Measurements from ENCODE around the gene AGER. TPM values are rescaled to one million over a fixed set of nuclear protein-coding genes. Genes with fewer than 3 reads are reported as not detected.

Gene AGER
- polyA plus RNA-seq, 1 of the 3 experiments (the other 2 are of a cell fraction): 3.5 TPM

- no peak for TF ChIP-seq CTCF (IDR thresholded peaks at IDR 0.05)
Observed at GRCh38 chr6:32222333-32223230, 38.5 kb upstream of the AGER start (continued).

- Histone ChIP-seq H3K4me3 (ENCODE audit: low read depth in 2 of 2, low read length in 1 of 2) (no peak overlapping the region), H3K9ac (no peak overlapping the region), H3K36me3 (replicated peaks in 1 of 2; ENCODE audit: control insufficient read depth in 1 of 2, insufficient read depth in 2 of 2, low read length in 1 of 2) (no peaks in the 10 kb centered on the region), H3K27me3 (ENCODE audit: insufficient read depth) (peaks cover 87% of the 10 kb centered on the region), H3K4me2 (no peak overlapping the region), H3K27ac (ENCODE audit: low read depth in 2 of 2, low read length in 1 of 2) (no peak overlapping the region), H2AFZ (ENCODE audit: low read depth) (no peak overlapping the region), H3K79me2 (ENCODE audit: insufficient read depth) (no peaks in the 10 kb centered on the region), H3F3A (replicated peaks; ENCODE audit: insufficient read depth) (no peaks in the 10 kb centered on the region), H3K9me3 (no peaks in the 10 kb centered on the region), H4K20me1 (ENCODE audit: insufficient read depth) (no peaks in the 10 kb centered on the region), H3K9me2 (no peaks in the 10 kb centered on the region), H3K4me1 (ENCODE audit: control insufficient read depth in 1 of 2, insufficient read depth in 2 of 2, low read depth in 1 of 2, low read length in 1 of 2) (no peaks in the 10 kb centered on the region)
- ChIA-PET CTCF (no interaction called here), POLR2A (no interaction called here)
- TF ChIP-seq RAD21 (IDR thresholded peaks at IDR 0.05; ENCODE audit: low read length) (no peak), EZH2phosphoT487 (IDR thresholded peaks at IDR 0.05; ENCODE audit: borderline replicate concordance, low read depth) (no peak), REST (IDR thresholded peaks at IDR 0.05; ENCODE audit: low read depth, low read length) (no peak), CHD2 (IDR thresholded peaks at IDR 0.05; ENCODE audit: low read length, partially characterized antibody) (no peak), IRF3 (IDR thresholded peaks at IDR 0.05; ENCODE audit: low read depth, low read length) (no peak), ZBTB33 (IDR thresholded peaks at IDR 0.05; ENCODE audit: borderline replicate concordance, low read depth) (no peak), MAX (IDR thresholded peaks at IDR 0.05; ENCODE audit: low read depth) (no peak), TAF1 (IDR thresholded peaks at IDR 0.05; ENCODE audit: borderline replicate concordance, low read depth, low read length) (no peak), NRF1 (IDR thresholded peaks at IDR 0.05; ENCODE audit: low read depth, low read length) (no peak), RCOR1 (IDR thresholded peaks at IDR 0.05; ENCODE audit: low read length) (no peak), MXI1 (IDR thresholded peaks at IDR 0.05; ENCODE audit: low read depth, low read length) (no peak), TCF12 (IDR thresholded peaks at IDR 0.05) (no peak), RFX5 (IDR thresholded peaks at IDR 0.05; ENCODE audit: low read length) (no peak), USF1 (IDR thresholded peaks at IDR 0.05; ENCODE audit: borderline replicate concordance, low read depth) (no peak), EP300 (IDR thresholded peaks at IDR 0.05; ENCODE audit: borderline replicate concordance in 1 of 2, low read depth in 1 of 2, low read length in 1 of 2) (no peak)
- 5% methylated on average over 4 of the region's 4 CpGs for WGBS (ENCODE audit: low lambda C conversion rate)
- DNase-seq: no peak
Observed at GRCh38 chr6:32220021-32220420, 36.0 kb upstream of the AGER start.
